HL-60/S4 treated with retinoic acid at 250 ng/mL for 4 days and 3 days (cell line): ENCODE results near the gene NTRK2.

Source experiments
- in situ Hi-C: fragments of 300-500 bp; cut with MboI; formaldehyde crosslinking; loops from 2 replicates; pipeline ENCODE4 v1.7.0; 2022; ENCODE audit warnings: low sequenced_read_pairs

Gene NTRK2

GRCh38 chr9:84669288-84670137 lies at the start of gene NTRK2:
NTRK2 (plus strand) TSS chr9:84669729; CDS start chr9:84670749, 1,020 bp downstream.
- in situ Hi-C loops = no loop called here

GRCh38 chr9:84620338-84620737 lies 49.2 kb upstream of the NTRK2 start:
- in situ Hi-C loops = no loop called here

- in situ Hi-C loops = no loop called here
These were observed 47.7 kb upstream of the NTRK2 start for GRCh38 chr9:84621811-84622210.

GRCh38 chr9:84622981-84623380 lies 46.5 kb upstream of the NTRK2 start:
- in situ Hi-C loops = no loop called here

GRCh38 chr9:84636436-84636835 lies 33.1 kb upstream of the NTRK2 start:
- in situ Hi-C loops = no loop called here

- in situ Hi-C loops = no loop called here
These were observed 26.9 kb upstream of the NTRK2 start for GRCh38 chr9:84642553-84643141.

- in situ Hi-C loops = no loop called here
These were observed 21.8 kb upstream of the NTRK2 start for GRCh38 chr9:84647699-84648098.

- in situ Hi-C loops = no loop called here
These were observed 16.9 kb upstream of the NTRK2 start for GRCh38 chr9:84652496-84653120.

GRCh38 chr9:84655447-84655846 lies 14.1 kb upstream of the NTRK2 start:
- in situ Hi-C loops = no loop called here

GRCh38 chr9:84659313-84659712 lies 10.2 kb upstream of the NTRK2 start:
- in situ Hi-C loops = no loop called here

GRCh38 chr9:84659773-84660172 lies 9.8 kb upstream of the NTRK2 start:
- in situ Hi-C loops = no loop called here

- in situ Hi-C loops = no loop called here
These were observed 1.8 kb upstream of the NTRK2 start for GRCh38 chr9:84667571-84668195.

- in situ Hi-C loops = no loop called here
These were observed 1.1 kb upstream of the NTRK2 start for GRCh38 chr9:84668196-84669012.

GRCh38 chr9:84669013-84669287 lies 579 bp upstream of the NTRK2 start:
- in situ Hi-C loops = no loop called here

- in situ Hi-C loops = no loop called here
These were observed 861 bp downstream of the NTRK2 start for GRCh38 chr9:84670138-84671041.

GRCh38 chr9:84671586-84672521 lies 2.3 kb downstream of the NTRK2 start:
- in situ Hi-C loops = no loop called here

GRCh38 chr9:84673806-84674205 lies 4.3 kb downstream of the NTRK2 start:
- in situ Hi-C loops = no loop called here

GRCh38 chr9:84677080-84677479 lies 7.6 kb downstream of the NTRK2 start:
- in situ Hi-C loops = no loop called here

GRCh38 chr9:84679571-84679970 lies 10.0 kb downstream of the NTRK2 start:
- in situ Hi-C loops = no loop called here
